ENCODE results near the gene PLXNA4.

The PLXNA4 gene

DNA sequence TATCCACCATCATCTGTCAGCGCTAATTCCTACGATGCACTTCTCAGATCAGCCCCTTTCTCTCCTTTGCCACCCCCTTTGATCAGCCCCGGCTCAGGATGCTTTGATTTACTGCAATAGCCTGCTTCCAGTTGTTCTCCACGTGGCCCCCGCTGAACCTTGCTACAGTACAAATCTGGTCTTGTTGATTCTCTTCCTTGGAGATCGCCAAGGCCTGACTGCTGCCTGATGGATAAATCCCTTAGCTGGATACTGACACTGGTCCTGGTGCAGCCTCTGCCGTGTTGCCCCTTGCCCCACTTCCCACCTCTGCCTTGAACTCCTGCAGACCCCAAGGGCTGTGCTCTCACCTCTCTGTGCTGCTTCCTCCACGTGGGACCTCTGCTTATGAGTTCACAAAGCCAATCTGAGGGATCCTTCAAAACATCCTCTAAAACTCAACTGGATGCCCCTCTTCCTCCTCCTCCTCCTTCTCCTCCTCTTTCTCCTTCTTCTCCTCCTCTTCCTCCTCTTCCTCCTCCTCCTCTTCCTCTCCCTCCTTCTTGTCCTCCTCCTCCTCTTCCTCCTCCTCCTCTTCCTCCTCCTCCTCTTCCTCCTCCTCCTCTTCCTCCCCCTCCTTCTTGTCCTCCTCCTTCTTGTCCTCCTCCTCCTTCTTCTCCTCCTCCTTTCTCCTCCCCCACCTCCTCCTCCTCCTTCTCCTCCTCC is 15.3 kb downstream of the PLXNA4 start:
- H3K27ac Mint-ChIP-seq, result no peak overlapping the region
- H3K36me3 Mint-ChIP-seq, result no peaks in the 10 kb centered on the region
- H3K9me3 Mint-ChIP-seq, result no peaks in the 10 kb centered on the region
- peaks cover 3% of the 10 kb centered on the region for H3K4me1 Mint-ChIP-seq
- no peak overlapping the region for H3K4me3 Mint-ChIP-seq
- H3K27me3 Mint-ChIP-seq, result peaks cover 9% of the 10 kb centered on the region

DNA sequence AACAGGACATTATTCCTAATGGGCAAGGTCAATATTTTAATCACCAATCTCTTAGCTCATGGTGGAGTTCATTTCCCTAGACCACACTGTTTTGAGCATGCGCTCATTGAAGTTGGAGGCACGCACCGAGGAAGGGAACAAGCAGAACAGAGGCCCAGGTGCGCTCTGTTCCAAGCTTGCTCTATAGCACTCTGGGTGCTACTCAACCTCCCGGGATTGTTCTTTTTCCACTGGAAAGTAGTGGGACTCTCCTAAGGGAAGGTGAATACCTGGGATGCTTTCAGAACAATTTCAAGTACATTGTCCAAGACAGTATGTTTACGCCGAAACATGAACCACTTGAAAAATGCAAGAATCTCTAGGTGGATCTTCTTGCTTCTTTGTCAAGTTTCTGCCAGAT is 16.2 kb downstream of the PLXNA4 start:
- H3K27ac Mint-ChIP-seq, result no peak overlapping the region
- no peaks in the 10 kb centered on the region for H3K36me3 Mint-ChIP-seq
- no peak overlapping the region for H3K4me3 Mint-ChIP-seq
- peaks cover 9% of the 10 kb centered on the region for H3K27me3 Mint-ChIP-seq
- H3K9me3 Mint-ChIP-seq, result no peaks in the 10 kb centered on the region
- H3K4me1 Mint-ChIP-seq, result peaks cover 3% of the 10 kb centered on the region

DNA sequence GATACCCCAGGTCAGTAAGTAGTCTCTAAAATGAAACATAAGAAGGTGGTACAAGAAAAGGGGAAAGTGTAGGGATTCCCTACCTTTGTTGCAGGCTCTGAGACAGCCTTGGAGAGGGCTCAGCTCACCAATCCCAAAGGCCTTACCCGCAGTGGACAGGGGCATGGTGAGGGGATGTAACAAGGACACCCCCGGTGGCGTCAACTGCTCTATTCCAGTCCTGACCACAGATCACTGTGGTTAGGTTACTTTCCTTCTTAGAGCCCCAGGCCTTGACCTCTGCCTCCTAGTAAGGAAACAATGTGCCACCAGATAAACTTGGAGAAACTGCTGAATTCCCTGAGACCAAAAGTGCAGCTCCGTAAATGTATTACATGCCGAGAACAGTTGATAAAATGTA is 17.5 kb downstream of the PLXNA4 start:
- Mint-ChIP-seq H3K36me3 (peaks cover 2% of the 10 kb centered on the region), H3K27ac (no peak overlapping the region), H3K4me1 (peaks cover 3% of the 10 kb centered on the region), H3K4me3 (no peak overlapping the region), H3K9me3 (no peaks in the 10 kb centered on the region), H3K27me3 (no peaks in the 10 kb centered on the region)

DNA sequence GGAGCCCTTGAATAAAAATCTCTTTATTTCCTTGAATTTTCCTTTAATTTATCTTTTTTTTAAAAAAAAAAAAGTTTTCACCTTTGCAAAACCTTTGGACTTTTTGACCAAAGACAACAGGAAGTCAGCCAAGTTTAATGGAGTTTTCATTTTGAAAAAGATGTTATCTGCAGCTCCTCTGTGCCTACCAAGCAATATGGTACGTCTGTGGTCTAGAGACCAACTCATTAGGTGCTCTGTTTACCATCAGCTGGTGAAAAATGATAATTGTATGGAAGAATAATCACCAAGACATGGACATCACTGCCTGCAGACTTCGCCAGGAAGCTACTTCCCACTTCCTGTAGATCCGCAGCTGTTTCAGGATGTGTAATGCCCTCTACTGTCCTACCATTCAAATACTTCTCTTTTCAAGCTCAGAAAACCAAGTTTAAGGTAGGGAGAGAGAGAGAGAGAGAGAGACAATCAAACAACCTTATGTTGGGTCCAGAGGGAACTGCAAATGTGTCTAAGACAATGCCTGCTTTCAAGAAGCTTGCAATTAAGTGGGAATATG is 18.7 kb downstream of the PLXNA4 start:
- Mint-ChIP-seq H3K36me3 (peaks cover 3% of the 10 kb centered on the region), H3K4me1 (peaks cover 3% of the 10 kb centered on the region), H3K4me3 (peak overlapping the region; percentile 11), H3K9me3 (no peaks in the 10 kb centered on the region), H3K27me3 (no peaks in the 10 kb centered on the region), H3K27ac (no peak overlapping the region)

DNA sequence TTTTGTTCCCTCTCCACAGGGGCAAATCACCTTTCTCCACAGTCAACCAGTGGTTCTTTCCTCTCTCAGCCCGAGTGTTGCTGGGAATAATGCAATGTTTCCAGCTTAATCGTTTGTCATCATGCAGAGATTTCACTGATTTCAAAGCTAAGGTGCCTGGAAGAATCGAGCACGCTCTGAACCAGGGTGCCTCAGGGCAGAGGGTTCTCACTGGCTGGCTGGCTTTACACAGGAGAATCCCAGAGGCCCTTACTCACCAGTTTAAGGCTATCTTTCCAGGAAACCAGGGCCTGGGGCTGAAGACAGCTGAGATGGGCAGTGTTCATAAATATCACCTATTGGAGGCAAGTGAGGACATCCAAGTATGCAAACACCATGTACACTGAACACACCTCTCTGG is 21.8 kb downstream of the PLXNA4 start:
- peaks cover 3% of the 10 kb centered on the region for H3K4me1 Mint-ChIP-seq
- H3K36me3 Mint-ChIP-seq, result peaks cover 10% of the 10 kb centered on the region
- H3K27ac Mint-ChIP-seq, result no peak overlapping the region
- peaks cover 3% of the 10 kb centered on the region for H3K27me3 Mint-ChIP-seq
- H3K4me3 Mint-ChIP-seq, result no peak overlapping the region
- H3K9me3 Mint-ChIP-seq, result peaks cover 10% of the 10 kb centered on the region

DNA sequence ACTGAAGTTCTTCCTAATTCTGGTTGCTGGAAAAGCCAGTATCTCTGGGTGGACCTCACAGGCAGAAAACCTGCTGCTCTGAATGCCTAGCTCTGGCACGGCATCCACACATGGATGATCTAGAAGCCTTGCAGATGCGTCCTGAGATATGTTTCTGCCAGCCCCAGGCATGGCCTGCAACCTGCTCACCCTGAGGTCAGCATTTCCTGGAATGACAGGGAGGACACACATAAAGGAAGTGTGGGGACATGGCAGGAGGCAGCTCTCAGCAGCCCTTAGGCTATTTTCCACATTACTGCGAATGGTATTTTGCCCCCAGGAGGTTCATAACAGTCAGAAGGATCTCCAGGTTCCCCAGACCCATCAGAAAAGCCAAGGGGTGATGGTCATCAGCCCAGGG is 23.2 kb downstream of the PLXNA4 start:
- Mint-ChIP-seq H3K36me3 (peaks cover 10% of the 10 kb centered on the region), H3K4me3 (no peak overlapping the region), H3K27ac (no peak overlapping the region), H3K27me3 (peaks cover 3% of the 10 kb centered on the region), H3K9me3 (peaks cover 10% of the 10 kb centered on the region), H3K4me1 (peaks cover 3% of the 10 kb centered on the region)

DNA sequence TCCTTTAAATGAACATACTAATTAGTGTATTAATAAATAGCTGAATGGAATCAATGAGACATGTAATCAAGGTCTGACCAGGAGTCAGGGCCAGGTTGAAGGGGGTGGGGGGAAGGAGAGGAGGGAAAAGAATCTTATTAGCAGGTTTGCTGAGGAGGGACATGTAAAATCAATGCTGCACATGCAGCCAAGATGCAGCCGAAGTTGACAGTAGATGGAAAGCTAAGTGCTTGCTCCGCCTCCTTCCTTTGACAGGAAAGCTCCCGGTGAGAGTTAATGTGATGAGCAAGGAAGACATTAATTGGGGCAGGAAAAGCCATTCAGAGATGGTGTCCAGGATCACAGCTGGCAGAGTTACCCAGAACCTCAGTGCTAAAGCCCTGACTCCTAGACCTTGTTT is 24.4 kb downstream of the PLXNA4 start:
- no peak overlapping the region for H3K4me3 Mint-ChIP-seq
- H3K27me3 Mint-ChIP-seq, result peaks cover 3% of the 10 kb centered on the region
- H3K27ac Mint-ChIP-seq, result no peak overlapping the region
- no peaks in the 10 kb centered on the region for H3K4me1 Mint-ChIP-seq
- H3K36me3 Mint-ChIP-seq, result peaks cover 10% of the 10 kb centered on the region
- peaks cover 10% of the 10 kb centered on the region for H3K9me3 Mint-ChIP-seq

DNA sequence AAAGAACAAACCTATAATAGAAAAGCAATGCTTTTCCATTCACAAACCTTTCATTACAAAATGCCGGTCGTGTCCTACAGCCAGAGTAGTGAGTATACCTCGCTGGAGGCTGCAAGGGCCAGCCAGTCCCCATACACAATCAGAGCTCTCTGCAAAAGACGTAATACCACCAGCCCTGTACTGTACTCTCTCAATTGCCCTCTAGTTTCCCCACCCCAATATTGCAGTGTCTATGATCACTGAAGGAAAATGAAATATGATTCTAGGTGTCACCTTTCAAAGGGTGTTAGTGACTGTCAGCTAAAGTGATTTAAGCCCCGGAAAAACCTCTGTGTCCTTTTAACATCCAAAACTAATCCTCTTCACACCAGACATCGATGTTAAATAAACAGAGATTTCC is 24.8 kb downstream of the PLXNA4 start:
- Mint-ChIP-seq H3K27me3 (peaks cover 3% of the 10 kb centered on the region), H3K36me3 (peaks cover 10% of the 10 kb centered on the region), H3K27ac (no peak overlapping the region), H3K4me3 (no peak overlapping the region), H3K4me1 (no peaks in the 10 kb centered on the region), H3K9me3 (peaks cover 10% of the 10 kb centered on the region)

DNA sequence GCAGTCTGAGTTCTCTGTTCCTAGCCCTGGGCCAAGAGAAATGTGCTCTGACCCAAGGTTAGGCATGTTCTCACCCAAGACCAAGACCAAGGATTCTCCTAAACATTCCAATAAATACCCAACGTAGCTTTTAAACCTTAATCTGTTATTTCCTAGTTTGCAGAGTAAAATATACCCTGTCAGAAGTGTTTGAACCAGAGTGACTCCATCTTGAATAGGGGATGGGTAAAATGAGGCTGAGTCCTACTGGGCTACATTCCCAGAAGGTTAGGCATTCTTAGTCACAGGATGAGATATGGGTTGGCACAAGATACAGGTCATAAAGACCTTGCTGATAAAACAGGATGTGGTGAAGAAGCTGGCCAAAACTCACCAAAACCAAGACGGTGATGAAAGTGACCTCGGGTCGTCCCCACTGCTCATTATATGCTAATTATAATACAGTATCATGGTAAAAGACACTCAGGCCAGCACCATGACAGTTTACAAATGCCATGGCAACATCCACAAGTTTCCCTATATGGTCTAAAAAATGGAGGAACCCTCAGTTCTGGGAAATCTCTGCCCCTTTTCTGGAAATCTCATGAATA is 27.7 kb downstream of the PLXNA4 start:
- Mint-ChIP-seq H3K27ac (no peak overlapping the region), H3K27me3 (peaks cover 4% of the 10 kb centered on the region)

DNA sequence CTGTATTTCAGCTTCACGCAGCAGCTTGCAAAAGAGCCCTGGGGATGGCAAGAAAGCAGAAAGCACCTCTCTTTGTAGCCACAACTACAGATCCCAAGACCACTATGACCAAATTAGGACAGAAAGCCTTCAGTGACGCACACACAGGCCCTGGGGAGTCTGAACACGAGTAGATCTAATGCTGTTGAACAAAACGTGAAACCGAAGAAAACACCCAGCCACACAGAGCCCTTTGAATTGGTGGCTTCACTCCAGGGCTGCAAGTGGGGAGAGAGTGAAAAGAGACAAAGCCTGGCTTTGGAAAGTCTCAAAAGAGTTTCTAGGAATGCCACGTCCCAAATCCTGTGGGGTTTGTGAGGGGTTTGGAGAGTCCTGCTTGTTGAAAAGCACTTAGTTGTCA is 28.4 kb downstream of the PLXNA4 start:
- Mint-ChIP-seq H3K36me3 (peaks cover 10% of the 10 kb centered on the region), H3K27ac (no peak overlapping the region), H3K4me1 (no peaks in the 10 kb centered on the region), H3K4me3 (no peak overlapping the region), H3K27me3 (peaks cover 4% of the 10 kb centered on the region), H3K9me3 (peaks cover 18% of the 10 kb centered on the region)

More for the DNA sequence above, 27.7 kb downstream of the PLXNA4 start:
- no peak overlapping the region for H3K4me3 Mint-ChIP-seq
- H3K36me3 Mint-ChIP-seq, result peaks cover 10% of the 10 kb centered on the region
- H3K9me3 Mint-ChIP-seq, result peaks cover 13% of the 10 kb centered on the region
- H3K4me1 Mint-ChIP-seq, result no peaks in the 10 kb centered on the region

DNA sequence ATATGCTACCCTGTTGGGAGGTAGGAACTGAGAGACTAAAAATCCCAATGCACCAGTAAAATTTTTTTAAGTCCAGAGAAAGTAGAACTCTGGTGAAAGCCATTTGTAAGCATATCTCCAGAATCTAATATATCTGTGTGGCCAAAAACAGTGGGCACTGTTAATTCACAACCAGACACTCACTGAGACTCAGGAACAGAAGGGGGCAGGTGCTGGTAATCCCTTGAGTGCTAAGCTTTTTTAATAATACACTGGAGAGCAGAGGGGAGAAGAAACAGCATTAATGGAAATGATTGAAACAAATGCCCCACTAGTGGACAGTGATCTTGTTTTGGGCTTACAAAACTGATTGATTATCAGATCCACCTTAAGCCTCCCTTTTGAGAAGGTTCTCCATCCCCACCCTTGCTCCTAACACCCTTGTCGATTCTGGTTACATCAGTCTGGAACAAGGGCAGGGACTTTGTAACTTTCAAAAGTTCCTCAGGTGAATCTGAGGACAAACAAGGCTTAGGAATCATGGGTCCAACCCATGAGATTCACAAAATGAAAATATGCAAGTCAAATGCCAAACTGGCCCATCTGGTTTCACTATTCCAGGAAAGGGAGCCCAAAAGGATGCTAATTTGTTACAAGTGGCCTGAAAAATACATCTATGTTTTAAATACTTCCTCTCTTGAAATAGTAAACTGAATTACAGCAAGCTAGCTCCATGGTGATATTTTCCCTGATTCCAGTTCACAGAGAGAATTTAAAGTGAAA is 29.7 kb downstream of the PLXNA4 start:
- H3K36me3 Mint-ChIP-seq, result peaks cover 10% of the 10 kb centered on the region
- no peaks in the 10 kb centered on the region for H3K4me1 Mint-ChIP-seq
- peaks cover 4% of the 10 kb centered on the region for H3K27me3 Mint-ChIP-seq
- H3K4me3 Mint-ChIP-seq, result no peak overlapping the region
- H3K9me3 Mint-ChIP-seq, result peaks cover 18% of the 10 kb centered on the region
- H3K27ac Mint-ChIP-seq, result no peak overlapping the region

DNA sequence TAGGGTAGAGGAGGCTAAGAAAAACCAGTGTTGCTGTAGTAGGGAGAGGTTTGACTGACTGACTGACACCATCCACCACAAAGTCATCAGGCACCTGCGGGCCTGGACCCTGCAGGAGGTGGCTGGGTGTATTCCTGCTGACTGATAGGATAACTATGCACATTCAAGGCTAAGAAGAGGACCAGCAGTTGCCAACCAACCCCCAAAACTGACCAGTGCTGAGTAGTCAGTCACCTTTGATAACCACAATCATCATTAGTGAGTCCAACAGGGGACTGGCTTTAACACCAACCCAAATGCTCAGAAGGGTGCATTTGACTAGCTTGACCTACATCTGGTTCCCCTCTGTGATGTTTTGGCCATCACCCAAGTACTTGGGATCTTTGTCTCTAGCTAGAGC is 30.5 kb downstream of the PLXNA4 start:
- H3K27me3 Mint-ChIP-seq, result peaks cover 3% of the 10 kb centered on the region
- no peaks in the 10 kb centered on the region for H3K4me1 Mint-ChIP-seq
- no peak overlapping the region for H3K4me3 Mint-ChIP-seq
- peaks cover 4% of the 10 kb centered on the region for H3K36me3 Mint-ChIP-seq
- H3K9me3 Mint-ChIP-seq, result peaks cover 10% of the 10 kb centered on the region
- H3K27ac Mint-ChIP-seq, result no peak overlapping the region

DNA sequence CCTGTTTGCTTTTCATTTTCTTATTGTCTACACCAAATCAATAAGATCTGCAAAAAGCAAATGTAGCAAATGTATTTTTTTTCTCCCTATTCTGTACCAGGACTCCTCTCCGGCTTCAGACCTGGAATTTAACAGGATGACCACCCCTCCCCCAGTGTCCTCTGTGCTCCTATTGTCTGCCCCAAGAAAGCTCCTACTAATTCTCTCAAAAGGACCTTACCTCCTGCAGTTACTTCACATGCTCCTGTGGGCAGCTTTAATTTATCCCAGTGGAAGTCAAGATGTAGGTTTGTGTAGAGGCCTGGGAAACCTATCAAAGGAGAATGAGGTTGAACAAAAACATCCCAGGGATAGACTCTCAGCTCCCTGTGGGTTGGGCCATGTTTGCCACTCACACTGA is 31.3 kb downstream of the PLXNA4 start:
- Mint-ChIP-seq H3K9me3 (peaks cover 7% of the 10 kb centered on the region), H3K4me1 (no peaks in the 10 kb centered on the region), H3K27ac (no peak overlapping the region), H3K36me3 (peaks cover 2% of the 10 kb centered on the region), H3K4me3 (no peak overlapping the region), H3K27me3 (peaks cover 1% of the 10 kb centered on the region)

DNA sequence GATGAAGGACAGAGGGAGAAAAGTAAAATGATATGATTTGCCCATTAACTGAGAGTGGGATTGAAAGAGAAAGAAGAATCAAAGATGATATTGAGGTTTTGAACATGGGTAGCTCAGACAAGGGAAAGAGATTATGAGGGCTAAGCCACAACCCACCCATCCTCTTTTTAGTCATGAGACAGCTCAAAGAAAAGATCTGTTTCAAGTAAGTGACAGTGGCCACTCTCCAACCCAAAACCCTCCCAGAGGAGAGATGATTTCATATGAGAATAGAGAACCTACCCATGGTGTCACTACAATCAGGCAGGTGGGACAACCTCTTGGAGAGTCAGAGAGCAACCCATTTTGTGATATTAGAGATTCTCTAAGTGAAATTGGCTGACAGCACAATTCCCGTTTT is 32.2 kb downstream of the PLXNA4 start:
- no peak overlapping the region for H3K27ac Mint-ChIP-seq
- H3K4me3 Mint-ChIP-seq, result no peak overlapping the region
- H3K9me3 Mint-ChIP-seq, result peaks cover 7% of the 10 kb centered on the region
- H3K36me3 Mint-ChIP-seq, result peaks cover 2% of the 10 kb centered on the region
- no peaks in the 10 kb centered on the region for H3K4me1 Mint-ChIP-seq
- peaks cover 1% of the 10 kb centered on the region for H3K27me3 Mint-ChIP-seq

DNA sequence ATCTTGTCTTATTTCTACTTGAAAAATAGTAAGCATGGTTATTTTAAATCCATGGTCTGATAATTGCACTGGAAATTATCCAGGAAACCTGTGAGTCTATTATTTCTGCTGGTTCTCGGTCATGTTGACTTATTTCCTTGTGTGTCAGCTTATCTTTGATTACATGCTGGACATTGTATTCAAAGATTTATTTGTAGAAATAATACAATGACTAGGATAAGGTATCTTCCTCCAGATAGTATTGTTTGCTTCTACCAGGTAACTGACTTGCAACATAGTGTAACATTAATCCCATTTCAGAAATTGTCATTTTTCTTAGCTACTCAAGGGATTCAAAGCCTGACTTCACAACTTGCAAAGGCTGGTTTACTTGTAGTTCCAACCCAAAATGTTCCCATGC is 33.4 kb downstream of the PLXNA4 start:
- no peak overlapping the region for H3K27ac Mint-ChIP-seq
- H3K36me3 Mint-ChIP-seq, result peaks cover 2% of the 10 kb centered on the region
- H3K4me3 Mint-ChIP-seq, result no peak overlapping the region
- H3K4me1 Mint-ChIP-seq, result no peaks in the 10 kb centered on the region
- peaks cover 1% of the 10 kb centered on the region for H3K27me3 Mint-ChIP-seq
- H3K9me3 Mint-ChIP-seq, result peaks cover 7% of the 10 kb centered on the region

DNA sequence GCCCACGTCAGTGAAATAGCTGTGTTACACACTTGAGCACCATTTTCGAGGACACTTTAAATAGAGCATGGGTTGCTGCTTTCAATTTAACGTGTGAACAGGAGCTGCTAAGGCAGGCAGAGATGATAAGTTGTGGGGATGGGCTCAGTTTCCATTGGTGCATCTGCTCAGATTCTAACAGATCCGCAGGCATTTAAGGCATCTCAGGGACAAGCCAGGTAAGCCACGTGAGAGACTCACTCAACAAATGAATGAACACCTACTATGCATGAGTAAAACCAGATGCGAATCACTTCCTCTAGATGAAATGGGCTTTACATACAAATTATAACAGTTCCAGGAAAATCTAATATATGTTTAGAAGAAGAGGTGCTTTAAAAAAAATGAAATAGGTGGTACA is 34.6 kb downstream of the PLXNA4 start:
- Mint-ChIP-seq H3K9me3 (peaks cover 7% of the 10 kb centered on the region), H3K4me1 (no peaks in the 10 kb centered on the region), H3K27ac (no peak overlapping the region), H3K4me3 (no peak overlapping the region), H3K27me3 (peaks cover 1% of the 10 kb centered on the region), H3K36me3 (peaks cover 2% of the 10 kb centered on the region)
